Type B pancreatic cell (in vitro differentiated cells): ENCODE results near the gene IL1R2. TPM values are rescaled to one million over a fixed set of nuclear protein-coding genes. Genes with fewer than 3 reads are reported as not detected.

ENCODE experiments used
- DNase-seq: peaks from one replicate; pipeline ENCODE4 v3.0.0; 2021; ENCODE audit warnings: mixed read lengths; ENCODE audit not compliant: unreplicated experiment; ENCODE audit errors: extremely low spot score
- H3K27ac Mint-ChIP-seq: 2 replicates; pipeline ENCODE4 v1.8.0; 2021; ENCODE audit warnings: mild to moderate bottlenecking, mixed read lengths
- H3K27me3 Mint-ChIP-seq: 2 replicates; pipeline ENCODE4 v1.8.0; 2021; ENCODE audit warnings: mixed read lengths
- H3K36me3 Mint-ChIP-seq: 2 replicates; pipeline ENCODE4 v1.8.0; 2021; ENCODE audit warnings: mixed read lengths
- H3K4me1 Mint-ChIP-seq: one replicate; pipeline ENCODE4 v1.8.0; 2021; ENCODE audit warnings: mixed read lengths; ENCODE audit not compliant: unreplicated experiment
- H3K4me3 Mint-ChIP-seq: 2 replicates; pipeline ENCODE4 v1.8.0; 2021; ENCODE audit warnings: mild to moderate bottlenecking, mixed read lengths
- H3K9me3 Mint-ChIP-seq: 2 replicates; pipeline ENCODE4 v1.8.0; 2021; ENCODE audit warnings: mixed read lengths
- CTCF ChIP-seq: fragments of 200-600 bp; sonication (generic); conservative IDR thresholded peaks from 2 replicates; pipeline ENCODE4 v1.5.0; 2021; ENCODE audit warnings: antibody characterized with exemption, mild to moderate bottlenecking
- total RNA-seq: library from RNA; stranded (reverse); gene quantifications from 2 replicates; pipeline ENCODE4 v1.2.1, GENCODE V29; 2021; ENCODE audit warnings: low replicate concordance

Gene IL1R2
- total RNA-seq, 1 donor from 2014 or later = 0.48 TPM

- no peaks in the 10 kb centered on the region for H3K27me3 Mint-ChIP-seq
- no peaks in the 10 kb centered on the region for H3K9me3 Mint-ChIP-seq
- peaks cover 16% of the 10 kb centered on the region for H3K4me1 Mint-ChIP-seq
- no peak for DNase-seq
- no peak overlapping the region for H3K27ac Mint-ChIP-seq
- H3K36me3 Mint-ChIP-seq = no peaks in the 10 kb centered on the region
- TF ChIP-seq CTCF = no peak
- no peak overlapping the region for H3K4me3 Mint-ChIP-seq
Observed at GRCh38 chr2:101982495-101983029, 9.2 kb upstream of the IL1R2 start.

GRCh38 chr2:101983486-101983885 lies 8.3 kb upstream of the IL1R2 start:
- Mint-ChIP-seq H3K9me3 (no peaks in the 10 kb centered on the region), H3K27ac (no peak overlapping the region), H3K4me1 (peaks cover 16% of the 10 kb centered on the region), H3K4me3 (no peak overlapping the region), H3K36me3 (no peaks in the 10 kb centered on the region), H3K27me3 (no peaks in the 10 kb centered on the region)
- no peak for DNase-seq
- TF ChIP-seq CTCF = no peak

- no peak for DNase-seq
- Mint-ChIP-seq H3K4me1 (peaks cover 16% of the 10 kb centered on the region), H3K27me3 (no peaks in the 10 kb centered on the region), H3K9me3 (no peaks in the 10 kb centered on the region), H3K4me3 (no peak overlapping the region), H3K36me3 (no peaks in the 10 kb centered on the region), H3K27ac (no peak overlapping the region)
- TF ChIP-seq CTCF = peak; percentile 57
Observed at GRCh38 chr2:101983928-101984327, 7.8 kb upstream of the IL1R2 start.

GRCh38 chr2:101984656-101985055 lies 7.1 kb upstream of the IL1R2 start:
- H3K9me3 Mint-ChIP-seq = no peaks in the 10 kb centered on the region
- H3K4me1 Mint-ChIP-seq = peaks cover 16% of the 10 kb centered on the region

GRCh38 chr2:101985101-101985792 lies 6.5 kb upstream of the IL1R2 start:
- TF ChIP-seq CTCF = no peak
- Mint-ChIP-seq H3K9me3 (no peaks in the 10 kb centered on the region), H3K4me1 (peaks cover 16% of the 10 kb centered on the region), H3K27ac (peak overlapping the region; percentile 27), H3K27me3 (peaks cover 2% of the 10 kb centered on the region), H3K4me3 (peak overlapping the region; percentile 24), H3K36me3 (no peaks in the 10 kb centered on the region)
- no peak for DNase-seq

More at GRCh38 chr2:101984656-101985055, 7.1 kb upstream of the IL1R2 start:
- no peak overlapping the region for H3K4me3 Mint-ChIP-seq
- no peak overlapping the region for H3K27ac Mint-ChIP-seq
- DNase-seq = no peak
- H3K36me3 Mint-ChIP-seq = no peaks in the 10 kb centered on the region
- H3K27me3 Mint-ChIP-seq = peaks cover 2% of the 10 kb centered on the region
- no peak for TF ChIP-seq CTCF
